HG02840 (cell line): ENCODE data around the gene MOK.

Experiments used
- ATAC-seq: cut with Tn5 transposase; IDR thresholded peaks from one replicate; pipeline ENCODE4 v1.9.1; 2021; ENCODE audit warnings: mild to moderate bottlenecking, moderate library complexity, moderate number of reproducible peaks; ENCODE audit not compliant: unreplicated experiment, low FRiP score

MOK gene

GRCh38 chr14:102288139-102288538, 16.8 kb downstream of the MOK start:
- ATAC-seq: no peak

GRCh38 chr14:102285106-102285505, 19.9 kb downstream of the MOK start:
- no peak for ATAC-seq

DNA sequence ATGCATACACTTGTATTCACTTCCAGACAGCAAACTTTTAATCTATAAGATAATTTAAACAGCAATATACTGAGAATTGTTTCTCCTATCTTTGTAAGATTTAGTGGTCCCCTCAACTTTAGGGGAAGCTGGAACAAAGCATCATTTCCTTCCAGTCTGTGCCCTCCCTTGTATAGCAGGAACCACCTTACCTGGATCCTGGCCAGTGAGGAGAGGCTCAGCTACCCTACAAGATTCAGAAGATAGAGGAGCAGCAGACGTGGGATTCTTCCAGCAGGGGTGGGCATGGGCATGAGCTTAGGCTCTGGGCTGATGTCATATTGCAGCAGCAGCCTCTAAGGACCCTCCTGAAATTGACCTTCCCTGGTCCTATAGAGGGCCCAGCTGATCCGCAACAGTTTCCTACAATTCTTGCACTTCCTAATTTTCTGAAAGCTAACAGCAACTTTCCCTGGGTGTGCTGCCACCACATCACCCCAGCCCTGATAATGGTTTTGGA, 21.3 kb downstream of the MOK start:
- ATAC-seq: no peak

- no peak for ATAC-seq
Observed at GRCh38 chr14:102282751-102283465, 22.1 kb downstream of the MOK start.

DNA sequence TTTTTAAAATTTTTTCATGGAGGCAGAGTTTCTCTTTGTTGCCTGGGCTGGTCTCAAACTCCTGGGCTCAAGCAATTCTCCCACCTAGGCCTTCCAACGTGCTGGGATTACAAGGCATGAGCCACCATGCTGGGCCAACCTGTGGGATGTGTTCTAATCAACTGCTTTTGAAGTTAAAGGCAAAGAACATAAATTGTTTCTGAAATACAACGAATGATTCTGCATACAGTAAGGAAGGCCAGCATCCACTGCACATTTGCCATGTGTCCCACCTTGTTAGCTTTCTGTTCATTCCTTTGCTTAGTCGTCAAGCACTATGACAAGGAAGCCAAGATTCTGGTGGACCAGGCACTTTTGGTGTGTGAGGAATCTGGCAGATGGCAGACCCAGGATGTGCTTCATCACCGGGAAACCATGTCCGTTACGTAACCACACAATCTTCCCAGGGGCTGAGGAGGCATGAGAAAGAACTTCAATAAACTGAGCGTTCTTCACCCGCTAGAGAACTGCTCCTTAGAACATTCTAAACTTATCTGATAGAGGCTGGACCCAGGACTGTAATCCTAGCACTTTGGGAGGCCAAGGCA, 24.5 kb downstream of the MOK start:
- ATAC-seq: no peak

- ATAC-seq: no peak
Observed at GRCh38 chr14:102279688-102280348, 25.1 kb downstream of the MOK start.

- ATAC-seq: no peak
Observed at GRCh38 chr14:102279282-102279681, 25.7 kb downstream of the MOK start.

DNA sequence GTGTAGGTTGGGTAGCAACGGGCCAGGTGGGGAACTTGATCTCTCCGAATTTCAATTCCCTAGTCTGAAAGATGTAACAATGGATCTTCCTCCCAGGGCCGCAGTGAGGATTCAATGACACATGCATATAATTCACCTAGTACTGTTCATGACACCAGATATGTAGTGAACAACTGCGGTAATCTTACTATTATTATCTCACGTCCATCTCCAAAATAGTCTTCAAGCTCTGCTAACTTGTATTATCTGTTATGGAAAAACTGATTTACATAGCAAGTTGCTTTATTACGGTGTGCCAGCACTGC, 26.4 kb downstream of the MOK start:
- ATAC-seq: no peak

GRCh38 chr14:102277874-102278630, 26.9 kb downstream of the MOK start:
- no peak for ATAC-seq

GRCh38 chr14:102275866-102276265, 29.1 kb downstream of the MOK start:
- no peak for ATAC-seq

DNA sequence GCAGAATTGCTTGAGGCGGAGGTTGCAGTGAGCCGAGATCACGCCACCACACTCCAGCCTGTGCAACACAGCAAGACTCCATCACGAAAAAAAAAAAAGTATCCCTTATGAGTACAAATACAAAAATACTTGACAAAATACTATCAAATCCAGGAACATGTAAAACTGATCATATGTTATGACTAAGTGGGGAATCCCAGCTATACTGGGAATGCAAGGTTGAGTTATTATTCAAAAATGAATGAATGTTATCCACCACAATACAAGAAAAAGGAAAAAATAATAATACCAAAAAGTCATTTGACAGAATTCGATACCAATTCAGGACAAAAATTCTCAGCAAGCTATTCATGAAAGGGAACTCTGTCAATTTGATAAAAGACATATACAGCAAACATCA, 32.6 kb downstream of the MOK start:
- ATAC-seq: no peak

- ATAC-seq: no peak
Observed at GRCh38 chr14:102264775-102265174, 40.2 kb downstream of the MOK start.

DNA sequence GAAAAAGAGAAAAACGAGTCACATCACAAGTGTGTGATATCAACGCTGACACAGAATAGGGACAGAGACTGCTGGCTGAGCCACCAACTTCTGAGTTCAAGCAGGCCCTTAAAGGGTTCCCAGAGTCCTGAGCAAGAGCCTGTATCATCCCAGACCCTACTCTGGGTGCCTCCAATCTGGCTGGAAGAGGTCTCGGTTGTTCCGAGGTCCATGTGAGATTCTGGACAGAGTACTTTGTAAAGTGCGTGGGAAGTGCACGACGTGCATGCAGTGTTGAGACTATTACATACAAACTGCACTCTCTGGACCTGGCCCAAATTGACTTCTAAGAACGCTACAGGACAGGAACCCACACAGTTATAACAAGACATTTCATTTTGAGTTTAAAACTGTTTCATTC, 40.6 kb downstream of the MOK start:
- ATAC-seq: no peak

DNA sequence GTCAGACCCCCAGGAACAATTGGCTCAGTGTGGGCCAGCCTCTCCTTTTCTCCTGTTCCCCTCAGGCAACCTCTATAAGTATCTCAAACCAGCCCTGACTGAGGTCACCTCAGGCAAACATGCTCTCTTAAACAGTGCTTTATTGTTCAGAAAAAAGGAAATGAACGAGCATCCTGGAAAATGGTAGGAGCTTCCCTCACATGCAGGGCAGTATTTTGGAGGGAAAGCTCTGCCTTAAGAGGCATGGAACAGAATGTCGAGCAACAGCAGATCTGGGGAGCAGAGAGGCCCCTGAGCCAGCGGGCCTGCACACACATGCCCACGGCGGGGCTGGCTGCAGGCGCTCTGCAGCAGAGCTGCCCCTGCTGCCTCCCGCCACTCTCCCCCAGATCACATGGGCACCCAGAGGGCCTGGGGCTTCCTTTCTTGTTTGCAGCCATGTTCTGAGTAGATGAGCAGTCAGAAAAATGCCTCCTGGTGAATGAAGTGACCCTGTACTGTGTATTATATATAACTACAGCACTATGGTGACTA, 42.0 kb downstream of the MOK start:
- ATAC-seq: no peak

- ATAC-seq: no peak
Observed at GRCh38 chr14:102258136-102258535, 46.8 kb downstream of the MOK start.

GRCh38 chr14:102256716-102257115, 48.2 kb downstream of the MOK start:
- ATAC-seq: no peak

- ATAC-seq: no peak
Observed at GRCh38 chr14:102255401-102256190, 49.4 kb downstream of the MOK start.

DNA sequence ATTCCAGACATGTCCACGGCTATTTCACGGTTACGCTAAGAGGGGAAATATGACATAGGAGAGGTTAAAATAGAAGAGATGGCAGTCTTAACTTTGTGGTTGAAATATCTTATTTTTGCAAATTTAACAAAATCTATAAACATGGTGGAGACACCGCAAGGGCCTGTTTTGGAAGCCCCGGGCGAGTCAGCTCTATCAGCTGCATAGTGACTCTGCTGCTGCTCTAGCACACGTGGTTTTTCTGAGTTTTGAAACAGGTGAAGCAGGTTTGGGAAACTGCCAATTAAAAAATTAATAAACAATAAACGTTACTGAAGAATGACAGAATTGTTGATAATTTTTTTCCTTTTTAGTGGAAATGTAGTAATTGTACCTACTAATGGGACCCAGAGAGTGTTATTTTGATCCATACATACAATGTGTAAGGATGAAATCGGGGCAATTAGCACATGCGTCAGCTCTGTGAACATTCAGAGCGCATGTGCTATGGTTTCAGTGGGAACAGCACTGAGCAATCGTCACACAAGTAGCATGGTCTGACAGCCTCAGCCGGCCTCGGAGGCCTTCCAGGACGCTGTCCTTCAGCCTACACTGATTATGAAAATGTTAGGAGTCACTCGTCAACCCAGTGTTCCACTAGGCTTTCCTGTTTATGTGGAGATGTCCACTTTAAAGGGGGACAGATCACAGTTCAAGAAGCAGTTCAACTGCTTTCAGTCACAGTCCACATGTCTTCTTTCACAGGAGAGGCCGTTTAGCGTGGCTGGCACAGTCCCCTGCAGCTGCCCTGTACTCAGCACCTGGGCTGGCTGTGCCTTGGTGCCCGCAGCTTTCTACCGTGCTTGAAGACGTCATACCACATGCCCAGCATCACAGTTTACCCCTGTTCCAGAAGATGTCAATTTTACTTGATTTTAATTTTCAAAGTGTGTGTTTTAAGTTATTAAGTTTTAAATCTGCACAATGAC, 51.8 kb downstream of the MOK start:
- ATAC-seq: no peak

GRCh38 chr14:102251161-102251560, 53.8 kb downstream of the MOK start:
- ATAC-seq: no peak
